Measurements from ENCODE around the gene SRRT. TPM values are rescaled to one million over a fixed set of nuclear protein-coding genes. Genes with fewer than 3 reads are reported as not detected.

Gene SRRT
- total RNA-seq, 6 experiments from 2014 or later: 22.4 to 65.7 (median 49.1) TPM

GRCh38 chr7:100861616-100861985 lies 13.3 kb upstream of the SRRT start:
- H3K9me3 ChIP-seq: no peaks in the 10 kb centered on the region
- peaks cover 0 to 17% (median 3%) of the 10 kb centered on the region in 4 donors for H3K4me1 ChIP-seq
- H3K36me3 ChIP-seq: peaks cover 0 to 6% (median 0%) of the 10 kb centered on the region in 4 donors
- H3K27me3 ChIP-seq: no peaks in the 10 kb centered on the region
- ATAC-seq: no peak
- intact Hi-C loops (cut with DNase I): no loop called here
- no peak for DNase-seq
- H3K4me3 ChIP-seq: no peak overlapping the region
- 93% methylated on average over 6 of the region's 14 CpGs for whole genome bisulfite sequencing (ENCODE audit: insufficient coverage, low coverage, low lambda C conversion rate, missing lambda C conversion rate)
- TF ChIP-seq CTCF (IDR thresholded peaks at IDR 0.05): no peak
- no peak for TF ChIP-seq POLR2A (IDR thresholded peaks at IDR 0.05)
- no peak overlapping the region for H3K27ac ChIP-seq

- no peaks in the 10 kb centered on the region for H3K9me3 ChIP-seq
- intact Hi-C loops (cut with DNase I): no loop called here
- H3K4me3 ChIP-seq: no peak overlapping the region
- H3K27ac ChIP-seq: no peak overlapping the region
- peak; percentile 76 to 90 (median 81) for DNase-seq
- H3K36me3 ChIP-seq: peaks cover 0 to 6% (median 0%) of the 10 kb centered on the region in 4 donors
- peak; percentile 67 to 73 (median 72) for ATAC-seq
- H3K27me3 ChIP-seq: no peaks in the 10 kb centered on the region
- peaks cover 0 to 24% (median 7%) of the 10 kb centered on the region in 4 donors for H3K4me1 ChIP-seq
- no peak for TF ChIP-seq POLR2A (IDR thresholded peaks at IDR 0.05)
- no peak for TF ChIP-seq CTCF (IDR thresholded peaks at IDR 0.05)
- WGBS (ENCODE audit: insufficient coverage, low coverage, low lambda C conversion rate, missing lambda C conversion rate): 7% methylated on average over 10 of the region's 10 CpGs
These were observed 11.4 kb upstream of the SRRT start for GRCh38 chr7:100863406-100863950.

GRCh38 chr7:100864263-100864845 lies 10.5 kb upstream of the SRRT start:
- TF ChIP-seq POLR2A (IDR thresholded peaks at IDR 0.05) (no peak), CTCF (IDR thresholded peaks at IDR 0.05) (no peak)
- intact Hi-C loops (cut with DNase I): no loop called here
- no peak for DNase-seq

GRCh38 chr7:100865372-100865911 lies 9.5 kb upstream of the SRRT start:
- H3K27me3 ChIP-seq: no peaks in the 10 kb centered on the region
- peaks cover 0 to 4% (median 2%) of the 10 kb centered on the region in 4 donors for H3K36me3 ChIP-seq
- H3K9me3 ChIP-seq: no peaks in the 10 kb centered on the region
- DNase-seq: no peak
- 79% methylated on average over 5 of the region's 17 CpGs for WGBS (ENCODE audit: insufficient coverage, low coverage, low lambda C conversion rate, missing lambda C conversion rate)
- no peak for ATAC-seq
- H3K4me3 ChIP-seq: no peak overlapping the region
- H3K4me1 ChIP-seq: peaks cover 0 to 28% (median 9%) of the 10 kb centered on the region in 4 donors
- TF ChIP-seq POLR2A (IDR thresholded peaks at IDR 0.05): no peak
- no peak for TF ChIP-seq CTCF (IDR thresholded peaks at IDR 0.05)
- no peak overlapping the region for H3K27ac ChIP-seq
- intact Hi-C loops (cut with DNase I): no loop called here

More at GRCh38 chr7:100864263-100864845, 10.5 kb upstream of the SRRT start:
- ATAC-seq: no peak
- Histone ChIP-seq H3K4me3 (no peak overlapping the region), H3K9me3 (no peaks in the 10 kb centered on the region), H3K27ac (no peak overlapping the region), H3K4me1 (peaks cover 0 to 28% (median 9%) of the 10 kb centered on the region in 4 donors), H3K27me3 (no peaks in the 10 kb centered on the region), H3K36me3 (peaks cover 0 to 6% (median 0%) of the 10 kb centered on the region in 4 donors)
- 76% methylated on average over 12 of the region's 12 CpGs for WGBS (ENCODE audit: insufficient coverage, low coverage, low lambda C conversion rate, missing lambda C conversion rate)
